Stimulated activated CD8-positive, alpha-beta memory T cell treated with anti-CD3 and anti-CD28 coated beads, Interleukin-12 subunit alpha, Interleukin-12 subunit beta, amount 100 ng/mL, for 24 hours (primary cell): Measurements from ENCODE around the gene ZNF516.

Source experiments
- DNase-seq: peaks from one replicate; pipeline ENCODE4 v3.0.0-alpha.2; 2020; ENCODE audit errors: extremely low read depth

The ZNF516 gene

GRCh38 chr18:76343938-76344569 lies 151.0 kb downstream of the ZNF516 start:
- no peak for DNase-seq

GRCh38 chr18:76340410-76340809 lies 154.6 kb downstream of the ZNF516 start:
- DNase-seq: no peak

DNA sequence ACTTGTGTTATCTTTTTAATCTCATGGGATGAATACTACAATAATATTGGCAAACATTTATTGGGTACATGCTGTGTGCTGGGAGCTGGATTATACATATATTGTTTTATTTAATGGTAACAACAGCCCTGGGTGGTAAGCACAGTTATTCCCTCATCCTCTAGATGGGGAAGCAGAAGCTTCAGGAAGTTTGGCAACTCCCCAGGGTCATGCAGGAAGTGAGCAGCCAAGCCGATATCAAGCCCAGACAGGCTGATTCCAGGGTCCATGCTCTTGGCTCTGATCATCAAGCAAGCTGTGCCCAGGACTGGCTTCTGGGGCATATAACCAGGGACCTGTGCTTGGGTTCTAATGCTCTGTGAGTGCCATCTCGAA lies 155.8 kb downstream of the ZNF516 start:
- DNase-seq: no peak

GRCh38 chr18:76338619-76339245 lies 156.3 kb downstream of the ZNF516 start:
- no peak for DNase-seq

DNA sequence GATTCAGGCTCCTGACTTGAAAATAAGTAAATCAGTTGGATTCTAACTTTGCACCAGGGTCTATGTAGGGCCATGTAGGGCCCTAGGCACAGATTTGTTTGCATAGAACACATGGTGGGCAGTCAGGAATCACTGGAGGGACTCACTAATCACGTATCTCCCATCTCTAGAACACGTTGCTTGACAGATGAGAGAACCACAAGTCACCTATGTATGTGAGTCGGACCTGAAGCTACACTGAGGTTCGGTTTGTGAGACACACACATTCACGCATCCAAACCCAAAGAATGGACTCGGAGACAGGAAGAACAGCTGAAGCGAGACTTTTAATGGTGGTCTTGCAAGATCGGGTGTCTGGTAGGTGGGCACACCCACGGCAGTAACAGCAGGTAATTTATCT lies 157.0 kb downstream of the ZNF516 start:
- DNase-seq: no peak

DNA sequence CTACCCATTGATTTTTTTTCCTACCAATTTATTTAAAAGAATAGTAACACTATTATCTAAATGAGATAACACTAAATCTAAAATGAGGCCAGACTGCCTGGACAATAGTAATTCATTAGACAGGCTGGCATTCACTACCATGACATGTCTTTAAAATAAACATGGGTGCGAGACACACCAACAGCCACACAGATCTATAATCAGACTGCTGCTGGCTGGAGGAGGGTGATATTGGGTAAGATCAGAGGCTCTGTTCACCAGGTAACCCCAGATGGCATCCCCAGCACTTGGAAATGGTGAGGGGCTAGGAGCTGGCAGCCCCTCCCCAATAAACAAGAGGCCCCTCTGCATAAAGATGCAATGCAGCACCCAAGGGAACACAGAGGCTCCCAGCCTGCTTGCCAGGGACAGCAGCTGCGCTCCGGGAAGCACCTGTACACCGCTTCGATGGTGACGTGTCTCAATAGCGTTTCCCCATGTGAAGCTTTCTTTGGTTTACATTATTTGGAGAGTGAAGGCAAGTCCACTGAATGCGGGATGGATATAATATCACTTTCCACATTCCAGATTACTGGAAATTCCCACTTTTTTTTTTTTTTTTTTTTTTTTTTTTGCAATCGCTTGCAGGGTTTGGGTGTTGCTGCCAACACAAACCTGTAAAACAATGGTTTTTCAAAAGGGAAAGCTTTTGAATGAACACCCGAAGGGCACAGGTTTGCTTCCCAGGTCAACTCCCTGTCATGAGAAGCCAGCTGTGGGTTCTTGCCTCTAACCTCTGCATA lies 159.0 kb downstream of the ZNF516 start:
- DNase-seq: no peak

DNA sequence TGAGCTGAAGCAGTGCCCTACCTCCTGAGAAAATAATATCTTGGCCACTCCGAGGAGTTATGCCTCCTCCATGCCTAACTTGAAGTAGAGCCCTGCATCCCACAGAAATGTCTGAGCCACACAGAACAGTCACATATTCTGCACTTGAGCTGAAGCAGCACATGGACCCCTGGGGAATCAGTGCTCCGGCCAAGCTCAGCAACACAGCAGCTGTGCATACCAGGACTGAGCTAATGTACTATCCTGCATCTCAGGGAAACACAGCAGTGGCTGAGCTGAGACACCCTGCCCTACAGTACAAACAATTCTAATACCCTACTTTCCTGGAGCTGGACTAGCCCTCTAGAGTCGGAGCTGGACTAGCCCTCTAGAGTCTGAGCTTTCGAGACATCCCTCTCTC lies 166.9 kb downstream of the ZNF516 start:
- DNase-seq: no peak

DNA sequence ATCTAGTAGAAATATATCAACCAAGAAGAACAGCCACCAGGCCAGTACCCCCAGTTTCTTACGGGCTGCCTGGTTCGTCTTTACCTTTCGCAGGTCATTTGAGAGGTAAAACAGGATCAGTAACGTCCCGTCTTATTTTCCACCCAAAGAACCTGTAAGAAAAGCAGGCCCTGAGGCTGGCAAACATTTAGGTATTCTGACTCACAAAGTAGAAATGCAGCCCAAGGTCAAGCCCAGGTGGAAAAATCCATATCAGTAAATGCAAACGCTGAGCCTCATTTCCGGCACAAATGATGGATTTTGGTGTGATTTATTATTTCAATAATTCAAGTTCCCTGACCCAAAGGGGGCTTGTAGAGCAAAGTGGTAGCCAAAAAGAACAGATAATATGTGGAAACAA lies 171.2 kb downstream of the ZNF516 start:
- no peak for DNase-seq

DNA sequence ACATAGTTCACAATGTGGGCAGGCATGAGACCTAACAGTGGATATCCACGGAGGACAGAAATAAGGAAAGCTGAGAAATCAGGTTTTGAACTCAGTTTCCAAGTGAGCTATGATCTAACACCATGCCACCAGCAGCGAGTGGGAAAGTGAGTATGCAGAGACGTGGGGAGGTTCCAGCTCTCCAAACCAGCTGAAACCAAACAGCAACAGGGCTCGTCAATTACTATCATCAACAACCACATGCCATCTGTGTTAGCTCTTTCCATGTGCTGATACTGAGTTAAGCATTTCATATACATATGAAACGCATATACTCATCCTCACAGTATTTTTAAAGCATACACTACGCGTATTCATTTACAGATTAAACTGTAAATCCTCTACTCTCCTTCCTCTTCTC lies 172.4 kb downstream of the ZNF516 start:
- no peak for DNase-seq

- no peak for DNase-seq
Measured at GRCh38 chr18:76319366-76319765, 175.7 kb downstream of the ZNF516 start.

DNA sequence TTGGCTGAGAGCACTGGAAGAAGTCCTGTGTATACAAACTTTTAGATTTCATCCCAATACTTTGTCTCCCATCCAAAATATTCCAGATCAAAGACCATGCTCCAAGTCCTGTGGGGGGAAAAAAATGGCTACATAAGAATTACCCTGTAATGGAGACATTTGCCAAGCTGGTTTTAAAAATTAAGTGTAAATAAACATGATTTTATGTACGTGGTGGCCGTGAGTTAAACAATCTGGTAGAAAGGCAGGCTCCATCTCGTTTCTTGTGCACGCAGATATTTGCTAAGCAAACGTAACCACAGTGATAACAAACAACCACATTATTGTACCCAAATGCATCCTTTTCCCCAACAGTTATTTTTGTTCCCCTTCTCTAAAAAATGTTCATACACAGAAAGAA lies 176.4 kb downstream of the ZNF516 start:
- DNase-seq: no peak

DNA sequence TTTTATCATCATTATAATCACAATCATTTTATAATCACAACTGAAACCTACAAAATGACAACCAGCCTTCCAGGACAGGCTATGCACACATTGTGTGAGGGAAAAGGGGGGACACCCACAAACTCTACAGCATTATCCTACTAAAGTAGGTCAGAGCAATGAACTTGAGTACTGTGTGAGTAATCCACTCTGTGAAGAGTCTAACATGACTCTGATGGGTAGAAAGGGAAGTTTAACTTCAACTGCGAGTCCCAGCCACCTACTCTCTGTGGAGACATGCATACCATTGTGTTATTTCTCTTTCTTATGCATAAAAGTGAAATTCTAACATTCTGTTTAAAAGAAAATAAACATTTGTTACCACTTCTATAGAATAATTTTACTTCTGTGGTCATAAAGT lies 177.9 kb downstream of the ZNF516 start:
- DNase-seq: no peak

GRCh38 chr18:76315722-76316230 lies 179.3 kb downstream of the ZNF516 start:
- no peak for DNase-seq

- DNase-seq: no peak
Measured at GRCh38 chr18:76314496-76314895, 180.5 kb downstream of the ZNF516 start.

GRCh38 chr18:76314015-76314414 lies 181.0 kb downstream of the ZNF516 start:
- DNase-seq: no peak
